Neural cell (in vitro differentiated cells): ENCODE data around the gene HOXC11.

ENCODE experiments used
- EP300 ChIP-seq: fragments of 450-650 bp; conservative IDR thresholded peaks from 2 replicates; pipeline ENCODE4 v1.6.1; 2014; ENCODE audit warnings: antibody characterized with exemption, mild to moderate bottlenecking, moderate library complexity; ENCODE audit not compliant: poor library complexity, severe bottlenecking
- EZH2 ChIP-seq: fragments of 200-600, 300-800 bp; shearing (Covaris generic), sonication (generic); IDR thresholded peaks from 2 replicates; pipeline ENCODE4 v1.6.1; 2014; ENCODE audit warnings: antibody characterized with exemption, low read length, borderline replicate concordance, mild to moderate bottlenecking; ENCODE audit not compliant: insufficient read depth, poor library complexity, severe bottlenecking
- TAF1 ChIP-seq: IDR thresholded peaks from 2 replicates; pipeline ENCODE4 v1.6.1; 2012; ENCODE audit warnings: low read depth
- TF ChIP-seq, protein P1 (sequence below): fragments of 450-650 bp; IDR thresholded peaks from 2 replicates; pipeline ENCODE4 v1.5.1; 2014; ENCODE audit warnings: antibody characterized with exemption, mild to moderate bottlenecking, moderate library complexity; ENCODE audit not compliant: poor library complexity, severe bottlenecking

DNA sequence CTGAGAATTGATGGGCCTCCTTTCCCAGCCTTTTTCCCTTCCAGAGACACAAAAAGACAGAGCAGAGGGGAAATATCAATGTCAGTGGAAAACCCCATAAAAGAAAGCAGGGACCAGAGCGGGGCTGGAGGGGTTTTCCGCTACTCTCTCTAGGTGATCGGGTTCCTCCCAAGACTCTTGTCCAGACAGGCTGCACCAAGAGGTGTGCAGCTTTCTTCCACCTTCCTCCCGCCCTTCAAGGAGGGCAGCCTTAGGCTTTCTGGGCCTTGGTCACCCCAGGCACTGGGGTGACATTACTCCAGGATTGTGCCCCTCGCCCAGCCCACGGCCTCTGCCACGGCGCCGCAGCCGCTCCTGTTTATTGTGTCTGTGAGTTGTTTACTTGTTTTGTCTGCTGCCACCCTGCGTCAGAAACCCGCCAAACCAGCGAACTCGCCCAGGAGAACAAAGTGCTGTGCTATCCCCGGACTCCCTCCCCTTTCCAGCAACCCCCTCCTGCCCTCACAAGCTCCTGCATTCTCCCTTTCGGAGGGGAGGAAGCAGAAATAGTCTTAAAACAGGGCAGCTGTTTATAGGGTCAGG lies 48.6 kb downstream of the HOXC11 start:
- TF ChIP-seq, protein P1, sequence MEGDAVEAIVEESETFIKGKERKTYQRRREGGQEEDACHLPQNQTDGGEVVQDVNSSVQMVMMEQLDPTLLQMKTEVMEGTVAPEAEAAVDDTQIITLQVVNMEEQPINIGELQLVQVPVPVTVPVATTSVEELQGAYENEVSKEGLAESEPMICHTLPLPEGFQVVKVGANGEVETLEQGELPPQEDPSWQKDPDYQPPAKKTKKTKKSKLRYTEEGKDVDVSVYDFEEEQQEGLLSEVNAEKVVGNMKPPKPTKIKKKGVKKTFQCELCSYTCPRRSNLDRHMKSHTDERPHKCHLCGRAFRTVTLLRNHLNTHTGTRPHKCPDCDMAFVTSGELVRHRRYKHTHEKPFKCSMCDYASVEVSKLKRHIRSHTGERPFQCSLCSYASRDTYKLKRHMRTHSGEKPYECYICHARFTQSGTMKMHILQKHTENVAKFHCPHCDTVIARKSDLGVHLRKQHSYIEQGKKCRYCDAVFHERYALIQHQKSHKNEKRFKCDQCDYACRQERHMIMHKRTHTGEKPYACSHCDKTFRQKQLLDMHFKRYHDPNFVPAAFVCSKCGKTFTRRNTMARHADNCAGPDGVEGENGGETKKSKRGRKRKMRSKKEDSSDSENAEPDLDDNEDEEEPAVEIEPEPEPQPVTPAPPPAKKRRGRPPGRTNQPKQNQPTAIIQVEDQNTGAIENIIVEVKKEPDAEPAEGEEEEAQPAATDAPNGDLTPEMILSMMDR, result peak; percentile 33
- no peak for TF ChIP-seq TAF1
- no peak for TF ChIP-seq EP300
- no peak for TF ChIP-seq EZH2
